ENCODE measurements around the gene RTN4RL1.
"Not testable (repeated sequence)": the region's sequence is repeated elsewhere in the genome, so short reads cannot be mapped to it uniquely, and the experiment has no call there.

RTN4RL1 gene

DNA sequence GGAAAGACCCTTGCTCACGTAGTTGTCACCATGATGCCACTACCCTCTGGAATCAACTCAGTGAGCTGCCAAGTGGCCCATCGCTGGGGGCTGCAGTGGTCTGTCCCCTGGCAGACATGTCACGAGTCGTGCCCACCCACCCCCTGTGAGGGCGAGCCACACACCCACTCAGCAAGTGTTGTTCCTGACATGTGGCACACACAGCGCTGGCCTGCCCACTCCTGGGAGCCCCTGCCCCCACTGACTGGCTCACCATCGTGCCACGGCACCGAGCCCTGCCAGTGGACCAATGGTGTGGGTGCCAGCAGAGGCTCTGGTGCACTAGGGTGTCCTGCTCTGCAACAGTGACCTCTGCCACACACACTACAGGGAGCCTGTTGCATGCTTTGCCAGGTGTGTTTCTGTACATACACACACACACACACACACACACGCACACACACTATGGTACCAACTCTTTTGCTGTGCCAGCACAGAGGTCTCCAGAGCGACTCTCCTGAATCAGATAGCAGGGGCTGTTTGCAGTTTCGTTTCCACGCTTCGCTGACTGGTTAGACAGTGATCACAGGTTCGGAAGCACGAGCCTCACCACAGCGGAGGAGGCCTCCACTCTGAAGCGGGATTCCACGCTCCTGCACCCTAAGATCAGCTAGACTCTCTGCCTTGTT, 7.7 kb downstream of the RTN4RL1 start:
- TF ChIP-seq, protein P1, sequence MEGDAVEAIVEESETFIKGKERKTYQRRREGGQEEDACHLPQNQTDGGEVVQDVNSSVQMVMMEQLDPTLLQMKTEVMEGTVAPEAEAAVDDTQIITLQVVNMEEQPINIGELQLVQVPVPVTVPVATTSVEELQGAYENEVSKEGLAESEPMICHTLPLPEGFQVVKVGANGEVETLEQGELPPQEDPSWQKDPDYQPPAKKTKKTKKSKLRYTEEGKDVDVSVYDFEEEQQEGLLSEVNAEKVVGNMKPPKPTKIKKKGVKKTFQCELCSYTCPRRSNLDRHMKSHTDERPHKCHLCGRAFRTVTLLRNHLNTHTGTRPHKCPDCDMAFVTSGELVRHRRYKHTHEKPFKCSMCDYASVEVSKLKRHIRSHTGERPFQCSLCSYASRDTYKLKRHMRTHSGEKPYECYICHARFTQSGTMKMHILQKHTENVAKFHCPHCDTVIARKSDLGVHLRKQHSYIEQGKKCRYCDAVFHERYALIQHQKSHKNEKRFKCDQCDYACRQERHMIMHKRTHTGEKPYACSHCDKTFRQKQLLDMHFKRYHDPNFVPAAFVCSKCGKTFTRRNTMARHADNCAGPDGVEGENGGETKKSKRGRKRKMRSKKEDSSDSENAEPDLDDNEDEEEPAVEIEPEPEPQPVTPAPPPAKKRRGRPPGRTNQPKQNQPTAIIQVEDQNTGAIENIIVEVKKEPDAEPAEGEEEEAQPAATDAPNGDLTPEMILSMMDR (IDR thresholded peaks at IDR 0.05): no peak
- peaks cover 0 to 31% (median 28%) of the 10 kb centered on the region in 4 donors for H3K4me1 ChIP-seq
- no peaks in the 10 kb centered on the region for H3K9me3 ChIP-seq
- no peak overlapping the region for H3K4me3 ChIP-seq
- no peak for DNase-seq
- no peaks in the 10 kb centered on the region for H3K36me3 ChIP-seq
- no peak overlapping the region for H3K27ac ChIP-seq
- intact Hi-C loops (cut with DNase I; ENCODE audit: low total_unique reads): no loop called here
- no peaks in the 10 kb centered on the region for H3K27me3 ChIP-seq

DNA sequence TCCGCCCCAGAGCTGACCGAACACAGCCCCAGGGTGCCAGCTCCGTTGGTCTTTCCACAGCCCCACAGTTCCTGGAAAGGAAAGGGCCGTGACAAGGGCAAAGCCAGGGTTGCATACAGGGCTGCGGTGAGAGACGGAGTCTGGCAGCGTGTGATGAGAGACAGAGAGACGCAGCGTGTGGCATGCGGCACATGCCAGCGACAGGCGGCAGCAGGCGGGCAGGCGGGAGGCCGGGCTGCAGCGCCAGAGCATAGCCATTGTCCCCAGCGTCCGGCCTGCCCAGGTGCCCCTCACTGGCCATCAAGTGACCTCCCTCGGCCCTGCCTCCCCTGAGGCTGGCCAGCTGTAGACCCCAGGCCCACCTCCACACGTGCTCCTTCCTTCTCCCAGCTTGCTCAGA, 8.6 kb downstream of the RTN4RL1 start:
- H3K27me3 ChIP-seq: no peaks in the 10 kb centered on the region

DNA sequence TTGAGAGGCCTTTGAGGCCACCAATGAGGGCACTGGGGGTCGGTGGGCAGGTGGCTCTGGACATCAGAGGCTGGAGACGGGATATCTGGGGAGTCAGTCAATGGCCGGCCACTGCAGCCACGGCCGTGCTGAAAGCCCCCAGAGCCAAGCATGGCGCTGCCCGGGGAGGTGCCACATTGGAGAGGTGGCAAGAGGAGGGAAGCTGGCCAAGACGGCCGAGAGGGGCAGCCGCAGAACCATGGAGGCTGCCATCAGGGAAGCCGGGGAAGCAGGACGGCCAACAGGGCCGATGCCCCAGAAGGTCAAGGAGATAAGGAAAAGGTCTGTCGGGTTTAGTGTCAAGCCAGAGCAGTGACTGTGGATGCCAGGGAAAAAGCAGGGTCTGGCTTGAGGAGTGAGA, 9.8 kb downstream of the RTN4RL1 start:
- H3K27ac ChIP-seq: no peak overlapping the region
- H3K4me1 ChIP-seq: peaks cover 0 to 47% (median 44%) of the 10 kb centered on the region in 4 donors
- H3K27me3 ChIP-seq: no peaks in the 10 kb centered on the region
- DNase-seq: no peak
- no peak overlapping the region for H3K4me3 ChIP-seq
- no peaks in the 10 kb centered on the region for H3K36me3 ChIP-seq
- TF ChIP-seq, protein P1 (IDR thresholded peaks at IDR 0.05): no peak
- H3K9me3 ChIP-seq: no peaks in the 10 kb centered on the region
- intact Hi-C loops (cut with DNase I; ENCODE audit: low total_unique reads): no loop called here

More for the DNA sequence above, 8.6 kb downstream of the RTN4RL1 start:
- TF ChIP-seq, protein P1 (IDR thresholded peaks at IDR 0.05): no peak
- Histone ChIP-seq H3K4me3 (no peak overlapping the region), H3K9me3 (no peaks in the 10 kb centered on the region), H3K27ac (no peak overlapping the region), H3K36me3 (no peaks in the 10 kb centered on the region), H3K4me1 (peaks cover 0 to 40% (median 37%) of the 10 kb centered on the region in 4 donors)
- intact Hi-C loops (cut with DNase I; ENCODE audit: low total_unique reads): no loop called here
- DNase-seq: no peak

DNA sequence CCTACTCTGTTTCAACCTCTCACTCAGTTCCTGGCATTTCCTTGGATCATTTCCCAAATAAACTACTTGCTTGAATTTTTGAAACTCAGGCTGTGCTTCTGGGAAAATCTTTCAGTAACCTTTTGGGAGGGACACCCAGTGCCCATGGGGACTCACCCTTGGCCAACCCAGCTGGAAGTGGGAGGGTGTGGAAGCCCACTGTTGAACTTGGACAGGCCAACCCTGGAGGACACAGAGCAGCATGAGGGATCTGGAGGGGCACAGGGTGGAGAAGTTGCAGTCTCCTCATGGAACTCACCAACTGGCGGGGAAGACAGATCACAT, 11.2 kb downstream of the RTN4RL1 start:
- Histone ChIP-seq H3K27me3 (no peaks in the 10 kb centered on the region), H3K9me3 (no peaks in the 10 kb centered on the region), H3K4me3 (no peak overlapping the region), H3K4me1 (peaks cover 0 to 47% (median 44%) of the 10 kb centered on the region in 4 donors), H3K36me3 (no peaks in the 10 kb centered on the region), H3K27ac (peak overlapping the region; percentile 37 to 79)
- peak in 1 of 2 donors; percentile 86 for DNase-seq
- intact Hi-C loops (cut with DNase I; ENCODE audit: low total_unique reads): no loop called here
- TF ChIP-seq, protein P1 (IDR thresholded peaks at IDR 0.05): no peak

DNA sequence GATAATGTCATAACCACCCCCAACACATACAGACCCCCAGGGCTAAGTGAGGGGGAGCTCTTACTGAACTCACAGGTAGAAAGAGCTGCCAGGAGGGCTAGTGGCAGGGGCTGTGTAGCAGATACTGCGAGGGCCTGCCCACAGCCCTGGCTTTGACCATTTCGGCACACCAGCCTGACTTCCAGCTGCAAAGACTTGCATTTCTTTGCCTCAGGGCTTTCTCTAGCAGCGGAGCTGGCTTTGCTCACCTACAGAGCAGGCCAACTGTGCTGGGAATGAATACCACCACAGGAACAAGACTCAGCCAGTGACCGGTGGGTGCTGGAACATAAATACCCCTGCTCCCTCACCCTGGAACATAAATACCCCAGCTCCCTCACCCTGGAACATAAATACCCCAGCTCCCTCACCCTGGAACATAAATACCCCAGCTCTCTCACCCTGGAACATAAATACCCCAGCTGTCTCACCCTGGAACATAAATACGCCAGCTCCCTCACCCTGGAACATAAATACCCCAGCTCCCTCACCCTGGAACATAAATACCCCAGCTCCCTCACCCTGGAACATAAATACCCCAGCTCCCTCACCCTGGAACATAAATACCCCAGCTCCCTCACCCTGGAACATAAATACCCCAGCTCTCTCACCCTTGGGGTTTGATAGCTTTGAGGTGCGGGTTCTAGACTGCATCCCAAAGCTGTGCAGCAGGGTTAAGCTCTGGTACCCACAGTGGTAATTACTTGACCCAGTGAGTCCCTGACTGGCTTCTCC, 11.7 kb downstream of the RTN4RL1 start:
- H3K4me3 ChIP-seq; intact Hi-C loops (cut with DNase I; ENCODE audit: low total_unique reads); H3K27me3 ChIP-seq; DNase-seq; H3K9me3 ChIP-seq; H3K36me3 ChIP-seq: not testable (repeated sequence)
- H3K4me1 ChIP-seq: peaks cover 0 to 47% (median 44%) of the 10 kb centered on the region in 4 donors
- peak overlapping the region; percentile 77 to 79 for H3K27ac ChIP-seq

DNA sequence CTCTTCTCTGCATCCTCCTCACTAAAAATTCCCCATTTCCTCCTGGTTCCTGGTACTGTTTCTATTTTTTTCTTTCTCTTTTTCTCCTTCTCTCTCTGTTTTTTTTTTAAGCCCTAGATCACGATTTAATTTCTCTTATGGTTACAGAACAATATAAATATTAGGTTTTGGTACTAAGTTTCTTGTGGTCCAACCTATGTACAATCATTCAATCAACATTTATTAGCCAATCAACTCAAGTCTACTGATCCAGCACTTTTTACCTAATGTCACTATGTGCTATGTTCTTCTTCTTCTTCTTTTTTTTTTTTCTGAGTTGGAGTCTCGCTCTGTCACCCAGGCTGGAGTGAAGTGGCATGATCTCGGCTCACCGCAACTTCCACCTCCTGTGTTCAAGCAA, 12.6 kb downstream of the RTN4RL1 start:
- H3K9me3 ChIP-seq: no peaks in the 10 kb centered on the region
- no peak for DNase-seq
- H3K27me3 ChIP-seq: no peaks in the 10 kb centered on the region
- H3K27ac ChIP-seq: peak overlapping the region; percentile 77 to 79
- H3K36me3 ChIP-seq: no peaks in the 10 kb centered on the region
- peak overlapping the region in 1 of 2 donors; percentile 28 for H3K4me3 ChIP-seq
- intact Hi-C loops (cut with DNase I; ENCODE audit: low total_unique reads): no loop called here
- H3K4me1 ChIP-seq: peaks cover 0 to 47% (median 44%) of the 10 kb centered on the region in 4 donors
- TF ChIP-seq, protein P1 (IDR thresholded peaks at IDR 0.05): no peak
